Limb (tissue), 2 donors: ENCODE measurements around the gene MSI2.

Experiments
- DNase-seq, 2 donors: peaks; one replicate each; pipeline ENCODE4 v3.0.0-alpha.2; 2016; ENCODE audit errors: extremely low spot score in 2 of 2

The MSI2 gene

GRCh38 chr17:57391076-57391825, 134.9 kb downstream of the MSI2 start:
- DNase-seq = no peak

- DNase-seq = no peak
Measured at GRCh38 chr17:57391857-57392471, 135.6 kb downstream of the MSI2 start.

DNA sequence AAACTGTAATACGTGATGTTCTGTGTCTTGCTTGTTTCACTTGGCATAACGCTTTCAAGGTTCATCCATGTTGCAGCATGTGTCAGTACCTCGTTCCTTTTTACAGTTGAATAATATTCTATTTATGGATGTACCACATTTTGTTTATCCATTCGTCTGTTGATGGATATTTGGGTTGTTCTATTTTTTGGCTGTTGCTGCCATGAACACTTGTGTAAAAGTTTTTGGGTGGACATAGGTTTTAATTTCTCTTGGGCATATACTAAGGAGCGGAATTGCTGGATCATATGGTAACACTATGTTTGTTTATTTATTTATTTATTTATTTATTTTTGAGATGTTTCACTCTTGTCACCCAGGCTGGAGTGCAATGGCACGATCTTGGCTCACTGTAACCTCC, 137.0 kb downstream of the MSI2 start:
- DNase-seq = no peak

DNA sequence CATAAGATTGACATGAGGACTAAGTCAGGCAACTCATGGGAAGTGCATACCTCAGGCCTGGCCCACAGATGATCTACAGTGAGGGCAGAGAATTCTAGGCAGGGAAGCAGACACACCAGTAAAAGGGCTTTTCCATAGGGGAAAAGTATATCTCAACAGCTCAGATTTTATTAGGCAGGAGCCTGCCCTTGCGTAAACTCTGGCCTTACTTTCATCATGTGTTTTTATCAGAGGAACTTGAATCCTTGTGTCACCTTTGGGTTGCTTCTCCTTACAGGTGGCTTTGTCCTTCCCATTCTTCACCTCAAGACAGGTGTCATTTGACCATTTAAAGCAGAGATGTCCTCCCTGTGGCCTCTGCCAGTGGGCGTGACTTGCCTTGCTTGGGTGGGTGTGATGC, 138.1 kb downstream of the MSI2 start:
- no peak for DNase-seq

DNA sequence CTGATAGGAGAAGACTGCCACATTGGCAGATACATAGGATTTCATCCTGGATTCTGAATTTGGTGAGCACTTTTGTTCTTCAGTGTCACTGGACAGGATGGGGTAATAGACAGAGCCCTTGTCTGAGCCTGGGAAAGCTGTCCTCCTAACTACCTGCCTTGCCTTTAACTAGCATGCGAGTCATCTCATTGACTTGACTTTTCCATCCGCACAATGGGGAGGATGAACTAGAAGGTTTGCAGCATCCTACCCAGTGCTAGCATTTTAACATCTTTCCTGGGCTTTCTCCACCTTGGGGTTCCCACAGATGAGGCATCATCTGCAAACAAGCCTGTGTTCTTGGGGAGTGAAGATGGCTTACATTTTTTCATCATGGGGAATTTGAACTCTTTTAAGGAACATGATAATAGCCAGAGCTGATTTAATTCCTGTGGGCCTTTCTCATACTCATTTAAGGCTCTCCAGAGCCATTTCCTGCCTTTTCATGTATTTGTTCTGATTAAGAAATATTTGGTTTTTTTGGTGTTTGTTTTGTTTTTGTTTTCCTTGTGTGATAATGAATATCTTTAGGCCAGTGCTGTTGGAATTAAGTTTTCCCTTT, 139.5 kb downstream of the MSI2 start:
- DNase-seq = no peak

- no peak for DNase-seq
Measured at GRCh38 chr17:57396511-57396921, 140.2 kb downstream of the MSI2 start.

DNA sequence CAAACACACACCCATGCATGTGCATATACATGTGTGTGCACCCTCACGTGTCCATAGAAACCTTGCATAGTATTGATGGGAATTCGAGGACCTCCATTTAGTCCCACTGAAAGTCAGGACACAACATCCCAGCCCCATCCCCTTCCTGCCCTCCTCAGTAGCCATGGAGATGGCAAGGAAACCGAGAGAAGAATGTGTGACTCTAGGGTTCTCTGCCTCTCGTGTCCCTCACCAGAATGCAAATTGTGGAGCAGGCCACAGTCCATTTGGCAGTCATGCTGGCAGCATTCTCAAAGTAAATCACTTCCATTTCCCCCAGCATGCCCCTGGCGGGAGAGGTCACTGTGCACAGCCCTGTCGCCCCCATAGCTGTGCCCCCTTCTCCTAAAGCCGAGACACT, 141.1 kb downstream of the MSI2 start:
- no peak for DNase-seq

DNA sequence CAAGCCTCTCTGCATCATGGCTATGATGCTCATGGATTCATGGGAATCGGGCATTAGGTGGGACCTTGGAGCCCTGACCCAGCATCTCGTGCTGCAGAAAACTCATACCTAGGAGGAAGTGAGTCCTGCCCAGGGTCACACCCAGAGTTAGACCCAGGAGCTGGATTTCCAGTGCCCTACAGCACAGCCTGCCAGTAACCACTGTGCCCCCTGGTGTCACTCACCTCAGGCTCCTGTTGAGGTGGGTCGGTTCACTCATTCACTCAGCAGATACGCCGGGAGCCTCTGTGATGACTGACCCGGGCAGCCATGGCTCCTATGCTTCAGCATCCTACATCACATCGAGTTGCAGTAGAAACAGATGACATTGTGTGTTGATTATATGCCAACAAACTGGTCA, 143.4 kb downstream of the MSI2 start:
- no peak for DNase-seq

DNA sequence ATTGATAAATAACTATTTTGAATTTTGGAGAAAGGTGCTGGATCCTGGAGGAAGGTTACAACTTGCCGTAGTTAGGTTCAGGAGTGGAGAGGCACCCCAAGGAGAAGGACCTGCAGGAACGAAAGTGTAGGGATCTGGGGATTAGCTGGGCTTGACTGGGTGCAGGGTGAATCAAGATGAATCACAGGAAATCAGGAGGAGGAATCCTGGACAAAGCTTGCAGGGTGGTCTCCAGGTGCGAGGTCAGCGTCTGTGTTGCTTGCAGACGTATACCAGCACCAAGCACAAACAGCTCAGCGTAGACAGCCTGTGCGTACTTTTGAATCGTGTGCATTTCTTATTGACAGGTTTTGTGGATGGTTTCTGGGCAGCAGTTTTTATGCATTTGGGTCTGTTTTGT, 144.3 kb downstream of the MSI2 start:
- no peak for DNase-seq

DNA sequence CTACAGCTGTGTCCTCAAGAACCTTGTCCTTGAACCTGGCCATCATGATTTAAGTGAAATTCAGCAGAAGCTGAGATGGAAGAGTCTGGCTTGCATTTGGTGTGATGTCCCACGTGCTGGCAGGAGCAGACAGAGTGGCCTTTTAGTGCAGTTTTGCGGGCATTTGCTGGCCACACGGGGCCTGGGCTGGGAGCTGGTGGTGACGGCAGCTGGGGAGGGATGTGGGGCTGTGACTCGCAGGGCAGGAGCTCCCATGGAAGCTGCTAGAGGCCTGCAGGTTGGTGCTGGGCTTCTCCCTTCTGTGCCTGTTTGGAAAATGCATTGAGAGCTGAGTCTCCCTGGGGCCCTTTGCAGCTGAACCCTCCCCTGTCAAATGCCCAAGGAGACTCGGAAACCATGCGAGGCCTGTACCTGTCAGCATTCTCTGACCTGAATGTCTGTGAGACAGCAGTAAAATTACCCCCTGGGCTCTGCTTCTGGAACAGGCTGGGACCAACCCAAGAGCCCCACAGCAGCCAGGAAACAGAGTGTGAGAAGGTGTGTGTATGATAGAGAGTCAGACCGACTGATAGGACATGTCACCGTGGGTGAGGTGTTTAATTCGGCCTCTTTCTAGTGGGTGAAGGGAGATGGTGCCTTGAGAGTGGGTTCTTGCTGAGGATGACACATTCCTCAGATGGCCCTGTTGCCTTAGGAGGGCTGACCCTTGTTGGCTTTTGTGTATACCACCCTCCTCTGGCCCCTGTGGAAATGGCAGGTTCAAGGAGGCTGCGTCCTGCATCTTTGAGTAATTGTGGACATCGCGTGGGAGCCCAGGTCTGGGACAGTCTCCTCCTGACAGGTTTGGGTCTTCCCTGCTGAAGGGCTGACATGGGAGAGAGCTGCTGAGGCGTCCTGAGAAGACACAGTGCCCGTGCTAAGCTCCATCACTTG, 145.5 kb downstream of the MSI2 start:
- DNase-seq = no peak

- no peak for DNase-seq
Measured at GRCh38 chr17:57402681-57403180, 146.4 kb downstream of the MSI2 start.

DNA sequence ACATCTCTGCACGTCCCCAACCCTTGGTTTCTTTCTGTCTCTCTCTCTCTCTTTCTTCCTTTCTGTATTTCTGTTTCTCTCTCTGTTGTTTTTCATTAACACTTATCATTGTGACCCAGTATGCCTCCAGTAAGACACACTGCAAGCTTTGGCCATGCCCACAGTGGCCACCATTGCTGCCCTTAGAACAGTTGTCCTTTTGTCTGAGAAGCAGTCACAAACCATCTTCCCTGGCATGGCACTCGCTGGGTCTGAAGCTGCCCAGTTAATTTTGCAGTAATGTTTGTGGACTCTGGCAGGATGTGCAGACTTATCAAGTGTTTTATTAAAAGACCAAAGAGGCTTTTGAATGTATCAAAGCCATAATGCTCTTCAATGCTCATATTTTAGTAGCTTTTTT, 146.9 kb downstream of the MSI2 start:
- no peak for DNase-seq

GRCh38 chr17:57404073-57404472, 147.8 kb downstream of the MSI2 start:
- DNase-seq = no peak

DNA sequence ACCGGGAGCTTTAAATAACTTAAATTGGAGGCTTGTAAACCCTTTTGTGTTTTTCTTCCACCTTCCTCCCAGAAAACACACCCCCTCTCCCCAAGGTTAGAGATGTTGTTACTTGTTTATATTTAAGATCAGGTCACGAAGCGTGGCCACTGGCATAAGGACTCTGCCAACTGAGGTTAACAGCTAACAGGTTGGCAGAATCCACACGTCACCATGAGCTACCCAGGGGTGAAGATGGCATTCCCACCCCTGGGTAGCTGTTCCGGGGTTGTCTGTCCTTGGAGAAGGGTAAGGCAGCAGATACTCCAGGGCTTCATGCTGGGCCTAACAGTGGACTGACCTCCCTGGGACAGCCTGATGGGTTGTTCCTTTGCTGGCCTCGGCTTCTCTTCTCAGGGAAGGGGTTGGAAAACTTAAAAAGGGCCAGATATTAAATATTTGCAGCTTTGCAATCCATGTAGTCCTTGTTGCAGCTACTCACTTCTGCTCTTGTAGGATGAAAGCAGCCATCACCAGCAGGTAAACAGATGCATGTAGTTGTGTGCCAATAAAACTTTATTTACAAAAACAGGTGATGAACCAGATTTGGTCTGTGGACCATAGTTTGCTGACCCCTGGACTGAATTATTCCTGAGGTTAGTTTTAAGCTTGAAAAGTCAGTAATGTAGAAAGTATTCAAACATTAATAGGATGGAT, 148.6 kb downstream of the MSI2 start:
- no peak for DNase-seq

GRCh38 chr17:57405491-57406072, 149.3 kb downstream of the MSI2 start:
- no peak for DNase-seq

GRCh38 chr17:57406131-57406980, 150.0 kb downstream of the MSI2 start:
- peak in 1 of 2 donors; percentile 59 for DNase-seq

DNA sequence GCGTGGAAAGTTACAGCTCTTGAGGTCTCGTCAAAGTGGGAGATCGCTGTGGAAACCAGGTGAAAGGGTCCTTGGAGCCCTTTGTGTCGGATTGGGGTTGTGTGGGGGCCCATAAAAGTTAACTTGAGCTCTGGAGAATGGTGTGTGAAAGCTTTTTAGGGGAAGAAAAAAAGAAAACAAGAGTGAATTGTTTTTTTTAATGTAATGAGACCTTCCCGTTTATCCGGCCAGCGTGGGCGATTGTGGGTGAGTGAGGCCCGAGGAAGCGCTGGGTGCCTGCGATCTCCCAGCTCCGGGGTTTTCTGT, 150.6 kb downstream of the MSI2 start:
- no peak for DNase-seq

DNA sequence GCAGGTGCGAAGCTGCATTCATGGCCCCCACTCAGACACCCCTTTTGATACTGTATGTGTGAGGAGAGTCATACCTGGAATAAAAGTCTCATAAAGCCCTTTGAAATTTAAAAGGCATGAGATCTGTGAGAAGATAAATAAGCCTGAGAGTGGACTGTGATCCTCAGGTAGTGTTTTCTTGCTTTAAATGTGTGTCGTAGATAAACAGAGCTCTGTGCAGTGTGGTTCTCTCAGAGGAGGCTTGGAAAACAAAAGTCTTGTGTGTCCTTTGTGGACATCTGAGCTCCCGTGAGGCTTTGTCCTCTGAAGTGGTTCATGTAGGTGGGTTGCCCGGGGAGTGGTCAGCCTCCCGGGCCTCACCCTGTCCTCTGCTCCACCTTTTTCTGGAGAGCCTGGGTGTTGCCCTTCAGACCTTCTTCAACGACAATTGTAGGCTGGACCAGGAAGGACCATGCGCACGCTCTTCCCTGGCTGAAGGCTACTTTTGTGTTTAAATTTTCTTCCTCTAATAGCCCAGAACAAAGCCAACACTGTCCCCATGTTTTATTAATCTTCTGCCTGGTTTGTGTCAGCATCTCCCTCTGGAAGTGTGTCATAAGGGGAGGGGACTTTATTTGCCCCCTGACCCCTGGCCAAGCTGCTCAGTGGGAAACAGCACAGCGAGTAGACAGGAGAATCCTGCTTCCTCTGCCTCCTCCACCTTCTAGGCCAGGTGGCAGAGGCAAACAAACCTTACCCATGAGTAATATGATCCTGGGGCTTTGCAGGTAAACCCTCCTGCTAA, 151.2 kb downstream of the MSI2 start:
- DNase-seq = no peak
